SIG-M5 (cell line): ENCODE results near the gene KIAA0753.
"Not testable (repeated sequence)": the region's sequence is repeated elsewhere in the genome, so short reads cannot be mapped to it uniquely, and the experiment has no call there.

ENCODE experiments used
- DNase-seq: peaks from one replicate; lab custom pipeline; 2025; lab: John Stamatoyannopoulos, UW

KIAA0753 gene

GRCh38 chr17:6668727-6669425 lies 28.4 kb upstream of the KIAA0753 start:
- DNase-seq, result no peak

DNA sequence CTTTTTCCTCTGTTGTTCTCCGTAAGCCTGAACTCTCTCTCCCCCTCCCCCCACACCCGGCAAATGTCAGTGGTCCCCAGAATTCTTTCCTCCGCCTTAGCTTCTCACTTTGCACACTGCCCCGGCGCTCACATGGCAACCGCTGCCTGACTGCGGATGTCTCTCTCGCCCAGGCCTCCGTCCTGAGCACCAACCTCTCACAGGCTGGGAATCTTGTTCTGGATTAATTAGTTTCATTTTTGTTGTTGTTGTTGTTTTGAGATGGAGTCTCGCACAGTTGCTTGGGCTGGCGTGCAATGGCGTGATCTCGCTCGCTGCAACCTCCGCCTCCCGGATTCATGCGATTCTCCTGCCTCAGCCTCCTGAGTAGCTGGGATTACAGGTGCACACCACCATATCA lies 27.7 kb upstream of the KIAA0753 start:
- no peak for DNase-seq

DNA sequence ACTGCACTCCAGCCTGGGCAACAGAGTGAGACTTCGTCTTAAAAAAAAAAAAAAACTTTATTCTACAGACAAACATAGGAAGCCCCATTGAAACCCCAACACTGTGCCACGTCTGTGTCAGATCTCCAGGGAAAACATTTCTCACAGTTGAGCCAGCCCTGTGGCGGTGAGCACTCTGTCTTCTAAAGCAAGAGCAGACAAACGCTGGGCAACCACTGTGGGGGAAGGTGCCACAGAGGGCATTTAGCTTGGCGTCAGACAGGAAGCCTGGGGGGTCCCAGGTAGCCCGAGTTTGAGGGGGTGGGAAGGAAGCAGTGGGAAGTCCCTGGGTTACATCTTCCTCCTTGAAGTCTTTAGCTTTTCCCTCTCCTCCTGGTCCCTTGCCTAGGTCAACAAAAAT lies 27.0 kb upstream of the KIAA0753 start:
- no peak for DNase-seq

DNA sequence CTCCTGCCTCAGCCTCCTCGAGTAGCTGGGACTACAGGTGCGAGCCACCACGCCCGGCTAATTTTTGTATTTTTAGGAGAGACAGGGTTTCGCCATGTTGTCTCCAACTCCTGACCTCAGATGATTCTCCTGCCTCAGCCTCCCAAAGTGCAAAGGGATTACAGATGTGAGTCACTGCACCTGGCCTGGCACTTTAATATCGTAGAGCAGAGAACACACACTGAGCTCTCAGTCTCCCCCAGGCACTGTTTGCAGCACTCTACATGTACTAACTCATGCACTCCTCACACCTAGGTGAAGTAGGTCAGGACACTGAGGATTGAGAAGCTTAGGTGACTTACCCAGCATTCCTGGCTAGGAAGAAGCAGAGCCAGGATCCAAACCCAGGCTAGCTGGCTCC lies 26.0 kb upstream of the KIAA0753 start:
- DNase-seq, result no peak

GRCh38 chr17:6666077-6666521 lies 25.6 kb upstream of the KIAA0753 start:
- DNase-seq, result no peak

GRCh38 chr17:6663200-6663599 lies 22.7 kb upstream of the KIAA0753 start:
- not testable (repeated sequence) for DNase-seq

DNA sequence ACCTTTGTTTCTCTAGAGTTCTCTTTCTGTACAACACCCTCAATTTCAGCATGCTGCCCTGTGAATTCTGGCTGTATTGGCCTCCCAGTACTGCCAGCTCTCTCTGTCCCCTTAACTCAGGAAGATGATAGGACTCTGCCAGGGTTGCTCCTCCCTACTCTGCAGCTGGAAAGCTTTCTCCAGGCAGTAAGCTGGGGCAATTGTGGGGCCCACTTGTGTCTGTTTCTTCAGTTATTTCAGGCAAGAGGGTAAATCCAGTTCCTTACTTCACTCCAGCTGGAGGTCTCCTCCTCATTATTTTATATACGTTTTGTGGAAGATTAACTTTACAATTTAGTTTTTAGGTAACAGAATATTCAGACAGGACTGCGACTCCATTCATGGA lies 20.9 kb upstream of the KIAA0753 start:
- DNase-seq, result no peak

- peak; percentile 43 for DNase-seq
These were observed 20.4 kb upstream of the KIAA0753 start for GRCh38 chr17:6660805-6661463.

DNA sequence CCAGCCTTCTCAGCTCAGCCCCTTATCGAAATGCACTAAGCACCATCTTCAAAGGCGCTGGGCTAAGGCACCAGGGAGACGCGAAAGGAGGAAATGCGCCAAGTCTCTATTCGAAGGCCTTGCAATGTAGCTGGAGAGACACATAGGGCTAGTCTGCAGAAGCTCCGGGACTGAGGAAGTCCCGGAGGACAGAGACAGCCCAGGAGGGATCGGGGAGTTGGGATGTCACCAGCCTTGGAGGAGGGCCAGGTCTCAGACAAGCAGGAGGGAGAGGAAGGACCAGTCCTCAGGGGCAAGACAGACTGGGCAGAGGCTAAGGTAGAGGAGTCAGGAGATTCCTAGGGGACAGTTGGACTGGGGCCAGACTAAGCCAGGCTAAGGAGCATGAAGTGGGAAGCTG lies 19.6 kb upstream of the KIAA0753 start:
- no peak for DNase-seq

DNA sequence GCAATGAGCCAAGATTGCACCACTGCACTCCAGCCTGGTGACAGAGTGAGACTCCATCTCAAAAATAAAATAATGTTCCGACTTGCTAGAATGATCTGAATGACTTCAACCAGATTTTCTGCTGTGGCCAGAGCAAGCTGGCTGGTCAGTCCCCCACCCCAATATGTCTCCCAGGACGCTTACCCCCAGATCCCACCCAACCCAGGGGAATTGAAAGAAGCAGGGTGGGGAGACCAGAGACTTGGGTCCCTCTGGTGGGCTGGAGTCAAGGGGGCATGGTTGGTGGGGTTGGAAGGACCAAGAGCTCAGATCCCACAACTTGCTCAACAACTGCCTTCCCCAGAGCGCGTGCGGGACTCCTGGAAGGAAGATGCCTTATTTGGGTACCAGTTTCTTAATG lies 17.9 kb upstream of the KIAA0753 start:
- not testable (repeated sequence) for DNase-seq

GRCh38 chr17:6657633-6658287 lies 17.2 kb upstream of the KIAA0753 start:
- DNase-seq, result no peak

GRCh38 chr17:6656797-6657632 lies 16.5 kb upstream of the KIAA0753 start:
- not testable (repeated sequence) for DNase-seq

GRCh38 chr17:6655732-6656361 lies 15.3 kb upstream of the KIAA0753 start:
- not testable (repeated sequence) for DNase-seq

- DNase-seq, result no peak
These were observed 14.6 kb upstream of the KIAA0753 start for GRCh38 chr17:6654841-6655731.

DNA sequence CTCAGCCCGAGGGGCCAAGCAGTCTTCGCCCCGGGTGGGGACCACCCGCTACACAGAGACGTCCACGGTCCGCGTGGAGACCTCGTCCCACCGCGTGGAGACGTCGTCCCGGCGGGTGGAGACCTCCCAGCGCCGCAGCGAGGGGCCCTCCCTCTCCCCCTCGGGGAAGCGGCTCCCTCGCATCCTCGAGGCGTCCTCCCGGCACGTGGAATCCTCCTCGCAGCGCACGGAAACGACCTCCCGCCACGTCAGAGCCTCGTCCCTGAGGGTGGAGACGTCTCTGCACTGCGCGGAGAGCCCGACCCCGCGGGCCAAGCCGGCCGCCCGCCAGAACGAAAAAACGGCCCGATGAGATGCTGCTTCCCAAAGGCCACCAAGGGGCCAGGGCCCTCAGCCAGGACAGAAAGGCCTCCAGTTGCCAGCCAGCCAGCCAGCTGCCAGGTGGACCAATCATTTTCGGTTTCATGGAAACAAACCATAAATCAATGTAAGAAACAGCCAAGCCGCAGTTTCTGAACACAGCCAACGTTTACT lies 11.5 kb upstream of the KIAA0753 start:
- DNase-seq, result no peak

DNA sequence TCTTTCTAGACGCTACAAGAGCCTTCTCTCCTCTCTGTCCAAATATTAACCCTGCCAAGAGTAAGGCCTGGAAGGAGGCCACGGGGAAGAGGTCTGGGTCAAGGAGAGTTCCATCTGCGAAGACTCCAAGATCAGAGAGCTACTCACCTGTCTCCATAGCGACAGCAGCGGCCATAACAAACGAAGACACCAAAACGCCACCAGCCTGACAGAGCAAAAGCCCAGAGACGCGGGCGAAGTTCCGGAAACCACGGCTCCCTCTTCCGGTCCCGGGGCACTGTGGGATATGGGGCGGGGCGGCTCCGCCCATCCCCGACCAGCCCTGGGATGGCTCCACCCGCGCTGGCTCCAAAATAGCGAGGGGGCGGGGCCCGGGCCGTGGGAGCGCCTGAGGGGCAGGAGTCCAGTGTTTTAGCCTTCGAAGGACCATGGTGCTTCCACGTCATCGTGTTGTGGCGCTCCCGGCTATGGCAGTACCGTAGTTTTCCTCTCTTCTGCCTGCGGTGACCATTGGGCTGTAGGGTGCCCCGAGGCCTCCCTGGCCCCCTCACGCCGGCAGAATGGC lies 10.9 kb upstream of the KIAA0753 start, which contains the start of the genes C17orf100 and MED31:
TSS of gene C17orf100 (plus strand) at position 409 of the 565 bp plus-strand sequence. CDS start at position 561, 152 bp downstream.
TSS of gene MED31 (minus strand) at position 252 of the 565 bp plus-strand sequence. CDS start at position 175, 77 bp downstream.
- peak; percentile 66 for DNase-seq

GRCh38 chr17:6648181-6648580 lies 7.7 kb upstream of the KIAA0753 start:
- DNase-seq, result no peak

DNA sequence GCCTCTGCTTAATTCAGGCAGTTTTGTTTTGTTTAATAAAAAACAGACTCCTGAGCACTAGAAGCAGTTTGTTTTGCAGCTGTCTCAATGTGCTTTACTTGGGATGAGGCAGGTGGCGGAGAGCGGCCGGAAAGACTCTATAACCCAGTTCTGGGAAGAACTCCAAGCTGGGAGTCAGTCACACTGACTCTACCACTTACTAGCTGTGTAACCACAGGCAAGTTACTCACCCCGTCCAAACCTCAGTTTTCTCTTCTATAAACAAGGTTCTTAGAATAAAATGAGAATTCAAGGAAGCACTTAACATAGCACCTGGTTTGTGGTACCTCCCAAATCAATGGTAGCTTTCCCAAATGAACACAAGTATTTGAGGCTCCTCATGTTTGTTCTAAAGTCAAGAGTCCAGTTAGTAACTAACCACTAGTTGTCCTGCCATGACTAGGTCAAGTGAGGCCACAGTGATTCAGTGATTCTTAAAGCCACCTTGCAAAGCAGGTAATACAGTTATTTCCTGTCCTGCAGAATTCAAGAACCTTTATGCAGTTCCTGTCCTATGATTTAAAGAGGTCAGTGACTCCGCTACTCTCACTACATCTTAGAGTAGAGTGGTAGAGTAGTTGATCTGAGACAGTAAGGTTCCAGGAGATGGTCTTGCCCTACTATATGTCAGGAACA lies 3.1 kb upstream of the KIAA0753 start:
- no peak for DNase-seq

DNA sequence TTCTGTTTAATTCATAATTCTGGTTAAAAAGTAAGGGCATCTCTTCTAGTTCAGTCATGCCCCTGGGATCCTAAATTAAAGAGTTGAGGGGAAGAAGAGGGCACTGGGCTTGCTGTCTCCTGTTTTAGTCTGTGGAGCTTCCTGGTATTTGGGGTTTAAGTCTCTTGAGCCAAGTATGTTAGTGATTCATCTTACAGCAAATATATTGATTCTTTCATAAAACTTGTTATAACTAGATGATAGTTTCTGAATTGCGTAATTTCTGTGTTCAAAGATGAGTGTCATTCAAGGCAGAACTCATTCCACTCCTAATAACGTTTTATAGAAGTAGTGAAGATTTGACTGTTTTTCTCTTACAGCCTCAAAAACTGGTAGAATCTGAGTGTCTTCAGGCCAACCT lies 2.1 kb upstream of the KIAA0753 start:
- DNase-seq, result no peak
